ENCODE measurements around the gene RPUSD2.

Gene RPUSD2

GRCh38 chr15:40618906-40619305 lies 49.8 kb downstream of the RPUSD2 start:
- DNase-seq (ENCODE audit: low spot score) (no peak), FAIRE-seq (no peak)

- no peak for DNase-seq (ENCODE audit: low spot score)
Observed at GRCh38 chr15:40623361-40623760, 54.3 kb downstream of the RPUSD2 start.

More at GRCh38 chr15:40623361-40623760, 54.3 kb downstream of the RPUSD2 start:
- no peak for FAIRE-seq
